Epithelial cell of proximal tubule (primary cell): Measurements from ENCODE around the gene ZNF318. TPM values are rescaled to one million over a fixed set of nuclear protein-coding genes. Genes with fewer than 3 reads are reported as not detected.

Experiments used
- DNase-seq: peaks from one replicate; pipeline ENCODE4 v3.0.0-alpha.2; 2011; ENCODE audit warnings: low read depth
- H3K4me3 ChIP-seq: 2 replicates; pipeline ENCODE4 v1.5.1; 2011; ENCODE audit warnings: low read depth, mild to moderate bottlenecking, low read length
- total RNA-seq: library from RNA; depleted of rRNA; stranded (reverse); fragments of >200 nt; gene quantifications from 2 replicates; pipeline ENCODE4 v1.2.3, GENCODE V29; 2015
- TF ChIP-seq, protein P1 (sequence below): conservative IDR thresholded peaks from 2 replicates; pipeline ENCODE4 v1.5.1; 2012; ENCODE audit warnings: low read depth, mild to moderate bottlenecking, low read length

The ZNF318 gene
- total RNA-seq, 1 donor from 2014 or later = 7.7 TPM

DNA sequence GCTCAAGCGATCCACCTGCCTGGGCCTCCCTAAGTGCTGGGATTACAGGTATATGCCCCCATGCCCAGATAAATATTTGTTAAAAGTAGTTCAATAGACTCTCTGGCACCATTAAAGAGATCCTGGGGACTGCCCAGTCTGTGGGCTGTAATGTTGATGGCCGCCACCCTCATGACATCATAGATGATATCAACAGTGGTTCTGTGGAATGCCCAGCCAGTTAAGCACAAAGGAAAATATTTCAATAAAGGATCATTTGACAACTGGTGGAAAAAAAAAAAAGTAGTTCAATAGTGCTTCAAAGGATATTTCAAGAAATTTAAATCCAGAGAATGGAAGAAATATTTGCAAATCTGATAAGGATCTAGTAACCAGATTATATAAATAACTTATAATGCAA is 59.3 kb downstream of the ZNF318 start:
- no peak overlapping the region for H3K4me3 ChIP-seq
- TF ChIP-seq, protein P1, sequence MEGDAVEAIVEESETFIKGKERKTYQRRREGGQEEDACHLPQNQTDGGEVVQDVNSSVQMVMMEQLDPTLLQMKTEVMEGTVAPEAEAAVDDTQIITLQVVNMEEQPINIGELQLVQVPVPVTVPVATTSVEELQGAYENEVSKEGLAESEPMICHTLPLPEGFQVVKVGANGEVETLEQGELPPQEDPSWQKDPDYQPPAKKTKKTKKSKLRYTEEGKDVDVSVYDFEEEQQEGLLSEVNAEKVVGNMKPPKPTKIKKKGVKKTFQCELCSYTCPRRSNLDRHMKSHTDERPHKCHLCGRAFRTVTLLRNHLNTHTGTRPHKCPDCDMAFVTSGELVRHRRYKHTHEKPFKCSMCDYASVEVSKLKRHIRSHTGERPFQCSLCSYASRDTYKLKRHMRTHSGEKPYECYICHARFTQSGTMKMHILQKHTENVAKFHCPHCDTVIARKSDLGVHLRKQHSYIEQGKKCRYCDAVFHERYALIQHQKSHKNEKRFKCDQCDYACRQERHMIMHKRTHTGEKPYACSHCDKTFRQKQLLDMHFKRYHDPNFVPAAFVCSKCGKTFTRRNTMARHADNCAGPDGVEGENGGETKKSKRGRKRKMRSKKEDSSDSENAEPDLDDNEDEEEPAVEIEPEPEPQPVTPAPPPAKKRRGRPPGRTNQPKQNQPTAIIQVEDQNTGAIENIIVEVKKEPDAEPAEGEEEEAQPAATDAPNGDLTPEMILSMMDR = no peak
- no peak for DNase-seq

DNA sequence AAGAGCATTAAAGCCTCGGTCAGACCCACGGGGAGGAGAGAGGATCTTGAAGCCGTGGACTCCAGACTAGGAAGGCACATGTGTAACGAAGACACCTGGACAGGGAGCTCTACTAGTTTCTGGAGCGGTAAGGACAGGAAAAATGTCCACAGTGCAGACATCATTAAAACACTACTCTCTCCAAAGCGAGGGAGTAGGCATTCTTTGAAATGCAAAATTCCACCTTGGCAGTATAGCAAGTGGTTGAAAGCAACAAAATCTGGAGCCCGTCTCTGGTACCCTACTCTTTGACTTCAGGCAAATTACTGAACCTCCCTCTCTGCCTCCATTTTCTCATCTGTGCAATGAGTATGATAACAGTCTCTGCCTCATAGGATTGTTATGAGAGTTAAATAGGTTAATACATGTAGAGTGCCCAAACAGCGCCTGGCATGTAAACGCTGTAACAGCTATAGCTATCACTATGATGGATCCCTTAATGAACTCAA is 60.4 kb downstream of the ZNF318 start:
- no peak for DNase-seq

DNA sequence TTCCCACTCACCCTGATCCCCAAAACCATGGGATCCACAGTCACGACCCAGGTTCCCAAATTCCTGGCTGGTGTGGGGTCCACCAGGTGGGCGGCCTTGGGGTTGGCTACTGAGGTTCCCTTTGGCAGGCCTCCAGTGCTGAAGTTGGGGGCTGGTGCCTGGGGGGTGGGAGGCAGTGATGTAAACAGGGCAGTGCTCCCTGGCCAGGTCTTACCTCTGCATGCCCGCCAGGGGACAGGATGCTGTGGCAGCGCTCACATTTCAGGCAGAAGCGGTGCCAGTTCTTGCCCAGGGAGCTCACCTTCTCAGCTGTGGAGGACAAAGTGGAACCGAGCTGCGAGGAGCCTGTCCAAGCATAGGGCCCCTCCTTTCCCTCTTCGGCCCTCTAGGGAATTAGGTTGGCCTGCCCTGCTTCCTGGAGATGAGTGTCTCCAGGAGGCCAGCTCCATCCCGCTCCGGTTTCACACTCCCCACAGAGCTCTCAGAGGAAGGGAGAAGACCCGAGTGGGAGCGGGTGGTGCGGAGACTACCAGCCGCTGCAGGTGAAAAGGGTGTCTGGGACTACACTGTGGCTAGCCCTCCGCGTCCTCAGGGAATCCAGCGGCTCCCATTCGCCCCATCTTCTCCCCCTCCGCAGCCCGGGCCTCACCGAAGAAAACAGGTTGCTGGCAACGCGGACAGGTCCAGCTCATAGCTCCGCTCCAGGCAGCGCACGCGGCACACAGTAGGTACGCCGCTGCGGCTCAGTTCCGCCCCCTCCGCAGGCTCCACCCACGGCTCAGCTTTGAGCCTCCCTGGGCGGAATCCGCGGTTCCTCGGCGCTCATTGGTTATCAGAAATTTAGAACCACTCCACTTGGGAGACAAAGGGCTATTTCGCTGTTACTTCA is 61.1 kb downstream of the ZNF318 start, which contains the start of gene CRIP3:
CRIP3 (minus strand) TSS at position 726 of the 889 bp plus-strand sequence; CDS start at position 692, 34 bp downstream.
- TF ChIP-seq, protein P1 = peak; percentile 51
- peak within 1 kb of the TSS; percentile 41 for H3K4me3 ChIP-seq
- no peak for DNase-seq

More for the DNA sequence above, 60.4 kb downstream of the ZNF318 start:
- TF ChIP-seq, protein P1 = no peak
- peak overlapping the region; percentile 41 for H3K4me3 ChIP-seq

DNA sequence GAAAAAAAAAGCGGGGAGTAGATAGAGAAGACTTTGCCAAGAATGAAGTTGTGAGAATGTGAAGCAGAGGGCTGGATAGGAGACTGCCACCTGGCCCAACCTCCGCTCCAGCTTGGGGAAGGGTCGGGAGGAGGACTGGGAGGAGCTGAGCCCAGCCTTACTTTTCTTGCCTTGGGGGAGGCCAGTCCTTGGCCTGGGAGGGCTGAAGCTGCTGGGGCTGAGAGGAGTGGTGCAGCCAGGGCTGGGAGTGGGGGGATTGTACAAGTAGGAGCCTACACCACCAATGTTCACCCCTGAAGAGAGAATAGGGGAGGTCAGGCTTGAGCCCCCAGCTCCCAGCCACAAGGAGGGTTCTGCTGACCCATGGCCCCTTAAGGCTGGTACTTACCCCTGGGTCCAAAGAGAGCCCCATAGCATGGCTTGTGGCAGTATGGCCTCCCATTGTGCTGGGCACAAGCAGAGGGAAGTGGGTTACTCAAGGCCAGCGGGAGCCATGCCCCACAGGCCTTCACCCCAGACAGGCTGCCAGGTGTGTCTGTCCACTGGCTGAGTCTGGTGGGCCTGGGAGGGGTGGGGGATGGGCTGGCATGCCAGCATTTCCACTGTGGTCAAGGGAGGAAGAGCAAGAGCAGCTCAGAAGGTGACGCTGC is 61.9 kb downstream of the ZNF318 start:
- no peak for DNase-seq
- H3K4me3 ChIP-seq = no peak overlapping the region
- TF ChIP-seq, protein P1 = no peak

DNA sequence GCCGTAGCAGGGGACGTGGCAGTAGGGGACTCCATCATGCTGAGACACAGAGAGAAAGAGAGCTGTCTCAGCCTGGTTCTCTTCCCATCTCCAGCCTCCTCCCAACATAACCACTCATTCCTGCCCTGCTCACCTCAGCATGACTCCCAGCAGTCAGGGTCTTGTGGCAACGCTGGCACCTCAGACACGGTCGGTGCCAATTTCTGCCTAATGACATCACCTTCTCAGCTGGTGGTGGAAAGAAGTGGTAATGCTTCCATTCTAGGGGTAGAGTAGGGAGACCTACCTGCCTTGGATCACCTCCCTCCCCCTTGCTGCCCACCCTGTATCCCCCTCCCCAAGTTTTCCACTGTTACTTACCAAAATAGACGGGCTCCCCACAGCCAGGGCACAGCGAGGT is 63.4 kb downstream of the ZNF318 start:
- DNase-seq = no peak
- TF ChIP-seq, protein P1 = no peak
- no peak overlapping the region for H3K4me3 ChIP-seq

DNA sequence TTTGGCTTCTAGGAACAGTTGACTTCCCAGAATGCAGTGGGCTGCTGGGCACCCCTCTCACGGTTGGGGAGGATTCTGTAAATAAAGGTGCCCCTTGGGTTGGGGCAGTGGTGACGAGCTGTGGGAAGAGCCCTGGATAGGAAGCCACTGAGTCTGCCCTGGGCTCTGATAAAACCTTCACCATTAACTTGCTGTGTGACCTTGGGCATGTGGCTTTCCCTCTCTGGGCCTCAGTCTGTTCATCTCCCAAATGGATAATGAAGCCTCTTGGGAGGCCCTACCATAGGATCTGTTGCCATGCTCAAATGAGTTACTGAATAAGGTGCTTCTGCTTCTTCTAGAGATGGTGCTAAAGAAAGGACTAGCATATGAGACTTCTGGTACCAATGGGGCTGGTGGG is 64.6 kb downstream of the ZNF318 start:
- DNase-seq = no peak
- TF ChIP-seq, protein P1 = no peak
- no peak overlapping the region for H3K4me3 ChIP-seq
